AG09309 (cell line): ENCODE data around the gene U2SURP.

Experiments
- DNase-seq: peaks from one replicate; pipeline ENCODE4 v3.0.0-alpha.2; 2010; ENCODE audit warnings: low read depth
- H3K4me3 ChIP-seq: 2 replicates; pipeline ENCODE4 v1.5.1; 2011; ENCODE audit warnings: mild to moderate bottlenecking, low read depth, low read length, moderate library complexity; ENCODE audit not compliant: control insufficient read depth
- CTCF ChIP-seq: IDR thresholded peaks from 2 replicates; pipeline ENCODE4 v1.5.1; 2011; ENCODE audit warnings: mild to moderate bottlenecking, low read depth, low read length, inconsistent platforms; ENCODE audit not compliant: insufficient read depth, control insufficient read depth; ENCODE audit errors: missing control alignments

U2SURP gene

GRCh38 chr3:142966808-142967207 is 34.6 kb upstream of the U2SURP start:
- TF ChIP-seq CTCF: no peak
- no peak overlapping the region for H3K4me3 ChIP-seq
- no peak for DNase-seq

GRCh38 chr3:142968319-142969025 is 32.9 kb upstream of the U2SURP start:
- no peak overlapping the region for H3K4me3 ChIP-seq
- no peak for TF ChIP-seq CTCF
- DNase-seq: no peak

- DNase-seq: no peak
- no peak for TF ChIP-seq CTCF
- H3K4me3 ChIP-seq: no peak overlapping the region
Measured at GRCh38 chr3:142971431-142971830, 29.9 kb upstream of the U2SURP start.

- no peak for TF ChIP-seq CTCF
- H3K4me3 ChIP-seq: no peak overlapping the region
Measured at GRCh38 chr3:142972092-142972753, 29.1 kb upstream of the U2SURP start.

GRCh38 chr3:142973217-142974009 is 28.0 kb upstream of the U2SURP start:
- DNase-seq: no peak
- TF ChIP-seq CTCF: no peak
- H3K4me3 ChIP-seq: no peak overlapping the region

More at GRCh38 chr3:142972092-142972753, 29.1 kb upstream of the U2SURP start:
- DNase-seq: no peak

- H3K4me3 ChIP-seq: no peak overlapping the region
- DNase-seq: no peak
- no peak for TF ChIP-seq CTCF
Measured at GRCh38 chr3:142975316-142975995, 25.9 kb upstream of the U2SURP start.
